HepG2 (cell line): Measurements from ENCODE around the gene GUCY2C. TPM values are rescaled to one million over a fixed set of nuclear protein-coding genes. Genes with fewer than 3 reads are reported as not detected.

ENCODE experiments used
- MAFF ChIP-seq: IDR thresholded peaks from 2 replicates; pipeline ENCODE4 v1.6.1; 2011; ENCODE audit warnings: low read depth, low read length, improper control_type of control experiment
- RXRB ChIP-seq: IDR thresholded peaks from 2 replicates; pipeline ENCODE4 v1.6.1; 2016; ENCODE audit warnings: borderline replicate concordance, missing genetic modification reagents, missing compliant biosample characterization
- SAP130 ChIP-seq: IDR thresholded peaks from 2 replicates; pipeline ENCODE4 v1.6.1; 2016; ENCODE audit warnings: low read depth
- SCMH1 ChIP-seq: sonication (generic); formaldehyde crosslinking; IDR thresholded peaks from 2 replicates; pipeline ENCODE4 v1.9.0; 2021; ENCODE audit warnings: missing genetic modification reagents, mild to moderate bottlenecking, borderline replicate concordance
- SRSF9 ChIP-seq: fragments of 200-400 bp; formaldehyde crosslinking; IDR thresholded peaks from 2 replicates; pipeline ENCODE4 v1.6.1; 2018; ENCODE audit warnings: borderline replicate concordance, mild to moderate bottlenecking, low read depth, low read length; ENCODE audit not compliant: insufficient read depth, poor library complexity, severe bottlenecking
- TARDBP ChIP-seq: sonication (generic); formaldehyde crosslinking; IDR thresholded peaks from 2 replicates; pipeline ENCODE4 v1.8.0; 2022; ENCODE audit warnings: mild to moderate bottlenecking, missing genetic modification reagents
- WIZ ChIP-seq: sonication (generic); formaldehyde crosslinking; IDR thresholded peaks from 2 replicates; pipeline ENCODE4 v1.5.1; 2020; ENCODE audit warnings: mild to moderate bottlenecking, missing genetic modification reagents
- ZNF143 ChIP-seq: sonication (generic); formaldehyde crosslinking; IDR thresholded peaks from 2 replicates; pipeline ENCODE4 v1.4.0; 2020; ENCODE audit warnings: missing genetic modification reagents
- ZNF329 ChIP-seq: sonication (generic); formaldehyde crosslinking; IDR thresholded peaks from 2 replicates; pipeline ENCODE4 v1.9.0; 2021; ENCODE audit warnings: low read depth, mild to moderate bottlenecking, missing genetic modification reagents
- ZNF33A ChIP-seq: sonication (generic); formaldehyde crosslinking; IDR thresholded peaks from 2 replicates; pipeline ENCODE4 v1.5.1; 2020; ENCODE audit warnings: missing genetic modification reagents, mild to moderate bottlenecking, moderate library complexity, borderline replicate concordance
- ZNF441 ChIP-seq: sonication (generic); formaldehyde crosslinking; IDR thresholded peaks from 2 replicates; pipeline ENCODE4 v1.7.0; 2021; ENCODE audit warnings: missing genetic modification reagents, borderline replicate concordance
- ZNF598 ChIP-seq: sonication (generic); formaldehyde crosslinking; IDR thresholded peaks from 2 replicates; pipeline ENCODE4 v1.5.1; 2020; ENCODE audit warnings: mild to moderate bottlenecking, missing genetic modification reagents, borderline replicate concordance
- ZNF737 ChIP-seq: sonication (generic); formaldehyde crosslinking; IDR thresholded peaks from 2 replicates; pipeline ENCODE4 v1.5.0; 2020; ENCODE audit warnings: missing genetic modification reagents, mild to moderate bottlenecking, borderline replicate concordance
- ZNF883 ChIP-seq: sonication (generic); formaldehyde crosslinking; IDR thresholded peaks from 2 replicates; pipeline ENCODE4 v1.5.1; 2020; ENCODE audit warnings: mild to moderate bottlenecking, missing genetic modification reagents; ENCODE audit errors: not compliant biosample characterization
- polyA plus RNA-seq, 8 experiments: library from polyadenylated mRNA; depleted of rRNA in 3 of 8; stranded (reverse) in 7 of 8; unstranded in 1 of 8; fragments of >200 nt; fragmentation: Illumina TruSeq in 4 of 8; extraction: Trizol in 4 of 8; gene quantifications; 2 replicates each; pipeline versions ENCODE4 v1.2.1 to v1.2.3, GENCODE V29; 2011 to 2016; ENCODE audit warnings: low read depth in 4 of 8, missing spikeins in 1 of 8, mixed read lengths in 1 of 8; ENCODE audit not compliant: insufficient read depth in 1 of 8
- total RNA-seq, 5 experiments: library from RNA; depleted of rRNA; stranded (reverse); fragments of >200 nt; fragmentation: Illumina TruSeq; extraction: Trizol; gene quantifications; 2 replicates each; pipeline ENCODE4 v1.2.3, GENCODE V29; 2016; ENCODE audit warnings: low read depth in 1 of 5
- TF ChIP-seq, protein P1 (sequence below): IDR thresholded peaks from 2 replicates; pipeline ENCODE4 v1.6.1; 2016; ENCODE audit warnings: low read depth, missing genetic modification reagents, missing compliant biosample characterization
- TF ChIP-seq, protein P2 (sequence below): sonication (generic); formaldehyde crosslinking; IDR thresholded peaks from 2 replicates; pipeline ENCODE4 v1.5.0; 2020; ENCODE audit warnings: missing genetic modification reagents
- TF ChIP-seq, protein P3 (sequence below): sonication (generic); formaldehyde crosslinking; IDR thresholded peaks from 2 replicates; pipeline ENCODE4 v1.9.0; 2021; ENCODE audit warnings: missing genetic modification reagents, mild to moderate bottlenecking, borderline replicate concordance
- TF ChIP-seq, protein P4 (sequence below): sonication (generic); formaldehyde crosslinking; IDR thresholded peaks from 2 replicates; pipeline ENCODE4 v1.4.0; 2020; ENCODE audit warnings: missing genetic modification reagents; ENCODE audit errors: not compliant biosample characterization
- TF ChIP-seq, protein P5 (sequence below): sonication (generic); formaldehyde crosslinking; IDR thresholded peaks from 2 replicates; pipeline ENCODE4 v1.8.1; 2022; ENCODE audit warnings: low read depth, mild to moderate bottlenecking, missing genetic modification reagents

Gene GUCY2C
- total and polyA plus RNA-seq, 2 of the 13 experiments (the other 11 are each of a cell fraction or from before 2014, with no cell fraction given): not detected

DNA sequence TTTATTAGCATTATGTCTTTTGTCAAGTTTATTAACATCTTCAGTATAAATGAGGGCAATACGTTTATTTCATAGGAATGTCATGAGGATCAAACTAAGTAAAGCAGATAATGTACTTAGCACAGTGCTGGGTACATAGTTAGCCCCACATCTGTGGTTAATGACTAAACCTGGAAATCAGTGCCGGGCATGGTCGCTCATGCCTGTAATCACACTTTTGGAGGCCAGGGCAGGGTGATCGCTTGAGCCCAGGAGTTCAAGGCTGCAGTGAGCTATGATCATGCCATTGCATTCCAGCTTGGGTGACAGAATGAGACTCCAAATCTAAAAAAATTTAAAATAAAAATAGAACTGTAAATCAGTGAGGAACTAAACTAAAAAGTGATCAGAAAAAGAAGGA is 44.8 kb upstream of the GUCY2C start (continued):
- no peak for TF ChIP-seq ZNF33A (CRISPR knock-in tag)
- TF ChIP-seq, protein P1, sequence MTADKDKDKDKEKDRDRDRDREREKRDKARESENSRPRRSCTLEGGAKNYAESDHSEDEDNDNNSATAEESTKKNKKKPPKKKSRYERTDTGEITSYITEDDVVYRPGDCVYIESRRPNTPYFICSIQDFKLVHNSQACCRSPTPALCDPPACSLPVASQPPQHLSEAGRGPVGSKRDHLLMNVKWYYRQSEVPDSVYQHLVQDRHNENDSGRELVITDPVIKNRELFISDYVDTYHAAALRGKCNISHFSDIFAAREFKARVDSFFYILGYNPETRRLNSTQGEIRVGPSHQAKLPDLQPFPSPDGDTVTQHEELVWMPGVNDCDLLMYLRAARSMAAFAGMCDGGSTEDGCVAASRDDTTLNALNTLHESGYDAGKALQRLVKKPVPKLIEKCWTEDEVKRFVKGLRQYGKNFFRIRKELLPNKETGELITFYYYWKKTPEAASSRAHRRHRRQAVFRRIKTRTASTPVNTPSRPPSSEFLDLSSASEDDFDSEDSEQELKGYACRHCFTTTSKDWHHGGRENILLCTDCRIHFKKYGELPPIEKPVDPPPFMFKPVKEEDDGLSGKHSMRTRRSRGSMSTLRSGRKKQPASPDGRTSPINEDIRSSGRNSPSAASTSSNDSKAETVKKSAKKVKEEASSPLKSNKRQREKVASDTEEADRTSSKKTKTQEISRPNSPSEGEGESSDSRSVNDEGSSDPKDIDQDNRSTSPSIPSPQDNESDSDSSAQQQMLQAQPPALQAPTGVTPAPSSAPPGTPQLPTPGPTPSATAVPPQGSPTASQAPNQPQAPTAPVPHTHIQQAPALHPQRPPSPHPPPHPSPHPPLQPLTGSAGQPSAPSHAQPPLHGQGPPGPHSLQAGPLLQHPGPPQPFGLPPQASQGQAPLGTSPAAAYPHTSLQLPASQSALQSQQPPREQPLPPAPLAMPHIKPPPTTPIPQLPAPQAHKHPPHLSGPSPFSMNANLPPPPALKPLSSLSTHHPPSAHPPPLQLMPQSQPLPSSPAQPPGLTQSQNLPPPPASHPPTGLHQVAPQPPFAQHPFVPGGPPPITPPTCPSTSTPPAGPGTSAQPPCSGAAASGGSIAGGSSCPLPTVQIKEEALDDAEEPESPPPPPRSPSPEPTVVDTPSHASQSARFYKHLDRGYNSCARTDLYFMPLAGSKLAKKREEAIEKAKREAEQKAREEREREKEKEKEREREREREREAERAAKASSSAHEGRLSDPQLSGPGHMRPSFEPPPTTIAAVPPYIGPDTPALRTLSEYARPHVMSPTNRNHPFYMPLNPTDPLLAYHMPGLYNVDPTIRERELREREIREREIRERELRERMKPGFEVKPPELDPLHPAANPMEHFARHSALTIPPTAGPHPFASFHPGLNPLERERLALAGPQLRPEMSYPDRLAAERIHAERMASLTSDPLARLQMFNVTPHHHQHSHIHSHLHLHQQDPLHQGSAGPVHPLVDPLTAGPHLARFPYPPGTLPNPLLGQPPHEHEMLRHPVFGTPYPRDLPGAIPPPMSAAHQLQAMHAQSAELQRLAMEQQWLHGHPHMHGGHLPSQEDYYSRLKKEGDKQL (CRISPR knock-in tag): no peak
- TF ChIP-seq, protein P2, sequence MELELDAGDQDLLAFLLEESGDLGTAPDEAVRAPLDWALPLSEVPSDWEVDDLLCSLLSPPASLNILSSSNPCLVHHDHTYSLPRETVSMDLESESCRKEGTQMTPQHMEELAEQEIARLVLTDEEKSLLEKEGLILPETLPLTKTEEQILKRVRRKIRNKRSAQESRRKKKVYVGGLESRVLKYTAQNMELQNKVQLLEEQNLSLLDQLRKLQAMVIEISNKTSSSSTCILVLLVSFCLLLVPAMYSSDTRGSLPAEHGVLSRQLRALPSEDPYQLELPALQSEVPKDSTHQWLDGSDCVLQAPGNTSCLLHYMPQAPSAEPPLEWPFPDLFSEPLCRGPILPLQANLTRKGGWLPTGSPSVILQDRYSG (CRISPR knock-in tag): no peak
- no peak for TF ChIP-seq ZNF737
- TF ChIP-seq ZNF441: no peak
- TF ChIP-seq, protein P3, sequence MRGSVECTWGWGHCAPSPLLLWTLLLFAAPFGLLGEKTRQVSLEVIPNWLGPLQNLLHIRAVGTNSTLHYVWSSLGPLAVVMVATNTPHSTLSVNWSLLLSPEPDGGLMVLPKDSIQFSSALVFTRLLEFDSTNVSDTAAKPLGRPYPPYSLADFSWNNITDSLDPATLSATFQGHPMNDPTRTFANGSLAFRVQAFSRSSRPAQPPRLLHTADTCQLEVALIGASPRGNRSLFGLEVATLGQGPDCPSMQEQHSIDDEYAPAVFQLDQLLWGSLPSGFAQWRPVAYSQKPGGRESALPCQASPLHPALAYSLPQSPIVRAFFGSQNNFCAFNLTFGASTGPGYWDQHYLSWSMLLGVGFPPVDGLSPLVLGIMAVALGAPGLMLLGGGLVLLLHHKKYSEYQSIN: no peak
- TF ChIP-seq SRSF9: no peak
- TF ChIP-seq ZNF143 (CRISPR knock-in tag): no peak
- TF ChIP-seq ZNF883 (CRISPR knock-in tag): no peak
- TF ChIP-seq SAP130 (CRISPR knock-in tag): peak; percentile 53
- no peak for TF ChIP-seq MAFF
- TF ChIP-seq, protein P4, sequence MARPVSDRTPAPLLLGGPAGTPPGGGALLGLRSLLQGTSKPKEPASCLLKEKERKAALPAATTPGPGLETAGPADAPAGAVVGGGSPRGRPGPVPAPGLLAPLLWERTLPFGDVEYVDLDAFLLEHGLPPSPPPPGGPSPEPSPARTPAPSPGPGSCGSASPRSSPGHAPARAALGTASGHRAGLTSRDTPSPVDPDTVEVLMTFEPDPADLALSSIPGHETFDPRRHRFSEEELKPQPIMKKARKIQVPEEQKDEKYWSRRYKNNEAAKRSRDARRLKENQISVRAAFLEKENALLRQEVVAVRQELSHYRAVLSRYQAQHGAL: no peak
- no peak for TF ChIP-seq ZNF598 (CRISPR knock-in tag)
- no peak for TF ChIP-seq ZNF329
- TF ChIP-seq TARDBP: peak; percentile 44; the same call in 1 of the 2 replicates
- TF ChIP-seq, protein P5, sequence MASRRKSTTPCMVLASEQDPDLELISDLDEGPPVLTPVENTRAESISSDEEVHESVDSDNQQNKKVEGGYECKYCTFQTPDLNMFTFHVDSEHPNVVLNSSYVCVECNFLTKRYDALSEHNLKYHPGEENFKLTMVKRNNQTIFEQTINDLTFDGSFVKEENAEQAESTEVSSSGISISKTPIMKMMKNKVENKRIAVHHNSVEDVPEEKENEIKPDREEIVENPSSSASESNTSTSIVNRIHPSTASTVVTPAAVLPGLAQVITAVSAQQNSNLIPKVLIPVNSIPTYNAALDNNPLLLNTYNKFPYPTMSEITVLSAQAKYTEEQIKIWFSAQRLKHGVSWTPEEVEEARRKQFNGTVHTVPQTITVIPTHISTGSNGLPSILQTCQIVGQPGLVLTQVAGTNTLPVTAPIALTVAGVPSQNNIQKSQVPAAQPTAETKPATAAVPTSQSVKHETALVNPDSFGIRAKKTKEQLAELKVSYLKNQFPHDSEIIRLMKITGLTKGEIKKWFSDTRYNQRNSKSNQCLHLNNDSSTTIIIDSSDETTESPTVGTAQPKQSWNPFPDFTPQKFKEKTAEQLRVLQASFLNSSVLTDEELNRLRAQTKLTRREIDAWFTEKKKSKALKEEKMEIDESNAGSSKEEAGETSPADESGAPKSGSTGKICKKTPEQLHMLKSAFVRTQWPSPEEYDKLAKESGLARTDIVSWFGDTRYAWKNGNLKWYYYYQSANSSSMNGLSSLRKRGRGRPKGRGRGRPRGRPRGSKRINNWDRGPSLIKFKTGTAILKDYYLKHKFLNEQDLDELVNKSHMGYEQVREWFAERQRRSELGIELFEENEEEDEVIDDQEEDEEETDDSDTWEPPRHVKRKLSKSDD (CRISPR knock-in tag): no peak
- TF ChIP-seq WIZ: no peak
- no peak for TF ChIP-seq SCMH1
- peak; percentile 73 for TF ChIP-seq RXRB
